ENCODE measurements around the gene VPS13D.
A peak's percentile ranks its signal among the peaks of the same experiment; 100 is the strongest.

The VPS13D gene

DNA sequence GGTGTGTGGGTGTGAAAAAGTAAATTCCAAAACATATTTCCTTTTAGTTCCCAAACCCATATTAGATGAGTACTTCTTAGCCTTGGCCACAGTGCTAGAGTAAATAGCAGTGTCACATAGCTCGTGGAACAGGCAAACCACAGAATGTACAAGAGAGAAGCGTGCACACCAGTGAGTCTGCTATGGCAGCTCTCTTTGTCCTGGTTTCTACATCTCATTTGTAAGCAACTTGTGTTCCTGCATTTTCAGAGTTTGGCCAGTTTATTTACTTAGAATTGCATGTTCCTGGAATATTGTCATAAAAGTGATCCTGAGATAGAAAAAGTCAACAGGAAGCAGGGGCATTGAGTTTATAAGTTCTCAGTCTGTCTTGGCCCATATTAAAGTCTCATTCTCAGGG is 246.1 kb downstream of the VPS13D start:
- Histone ChIP-seq H3K9me3 (ENCODE audit: insufficient read depth, low read length) (peaks cover 10% of the 10 kb centered on the region; the same call in 1 of the 2 replicates), H3K9ac (ENCODE audit: insufficient read length, low read depth) (no peak overlapping the region), H3K4me3 (ENCODE audit: insufficient read length, low read depth) (no peak overlapping the region), H3K36me3 (ENCODE audit: insufficient read depth, insufficient read length, low read length) (no peaks in the 10 kb centered on the region), H3K4me1 (ENCODE audit: insufficient read depth, insufficient read length) (peaks cover 7% of the 10 kb centered on the region), H3K27me3 (ENCODE audit: insufficient read depth, insufficient read length) (no peaks in the 10 kb centered on the region)
- no peak for DNase-seq (ENCODE audit: low read depth, low spot score)
- no peak for TF ChIP-seq YY1 (IDR thresholded peaks at IDR 0.05; ENCODE audit: insufficient read depth, insufficient read length)
- TF ChIP-seq SUZ12 (IDR thresholded peaks at IDR 0.05; ENCODE audit: extremely low read depth, insufficient read depth, insufficient read length) = no peak
- no peak for TF ChIP-seq ZNF274 (IDR thresholded peaks at IDR 0.05; ENCODE audit: low read depth, low read length)

DNA sequence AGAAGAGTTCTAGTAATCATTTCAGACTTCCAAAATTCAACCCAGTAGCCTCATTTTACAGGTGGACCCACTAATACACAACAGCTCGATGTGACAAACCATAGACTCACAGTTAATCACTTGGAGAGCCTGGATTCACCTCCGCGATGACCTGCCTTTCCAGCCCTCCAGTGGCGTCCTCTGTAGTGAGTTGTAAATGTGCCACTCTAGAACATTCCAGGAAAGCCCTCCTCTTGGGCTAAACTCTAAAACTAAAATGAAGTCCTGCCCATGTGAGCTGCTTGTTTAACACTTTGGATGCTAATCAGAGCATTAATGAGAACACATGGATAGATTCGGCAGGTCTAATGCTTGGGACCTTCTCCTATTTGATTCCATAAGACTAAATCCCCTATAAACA is 247.5 kb downstream of the VPS13D start:
- no peak for DNase-seq (ENCODE audit: low read depth, low spot score)
- H3K4me3 ChIP-seq (ENCODE audit: insufficient read length, low read depth) = no peak overlapping the region
- H3K27me3 ChIP-seq (ENCODE audit: insufficient read depth, insufficient read length) = no peaks in the 10 kb centered on the region
- H3K4me1 ChIP-seq (ENCODE audit: insufficient read depth, insufficient read length) = peaks cover 11% of the 10 kb centered on the region
- no peak for TF ChIP-seq ZNF274 (IDR thresholded peaks at IDR 0.05; ENCODE audit: low read depth, low read length)
- no peak for TF ChIP-seq YY1 (IDR thresholded peaks at IDR 0.05; ENCODE audit: insufficient read depth, insufficient read length)
- no peak for TF ChIP-seq SUZ12 (IDR thresholded peaks at IDR 0.05; ENCODE audit: extremely low read depth, insufficient read depth, insufficient read length)
- H3K36me3 ChIP-seq (ENCODE audit: insufficient read depth, insufficient read length, low read length) = no peaks in the 10 kb centered on the region
- H3K9me3 ChIP-seq (ENCODE audit: insufficient read depth, low read length) = peaks cover 10% of the 10 kb centered on the region; the same call in 1 of the 2 replicates
- H3K9ac ChIP-seq (ENCODE audit: insufficient read length, low read depth) = no peak overlapping the region

DNA sequence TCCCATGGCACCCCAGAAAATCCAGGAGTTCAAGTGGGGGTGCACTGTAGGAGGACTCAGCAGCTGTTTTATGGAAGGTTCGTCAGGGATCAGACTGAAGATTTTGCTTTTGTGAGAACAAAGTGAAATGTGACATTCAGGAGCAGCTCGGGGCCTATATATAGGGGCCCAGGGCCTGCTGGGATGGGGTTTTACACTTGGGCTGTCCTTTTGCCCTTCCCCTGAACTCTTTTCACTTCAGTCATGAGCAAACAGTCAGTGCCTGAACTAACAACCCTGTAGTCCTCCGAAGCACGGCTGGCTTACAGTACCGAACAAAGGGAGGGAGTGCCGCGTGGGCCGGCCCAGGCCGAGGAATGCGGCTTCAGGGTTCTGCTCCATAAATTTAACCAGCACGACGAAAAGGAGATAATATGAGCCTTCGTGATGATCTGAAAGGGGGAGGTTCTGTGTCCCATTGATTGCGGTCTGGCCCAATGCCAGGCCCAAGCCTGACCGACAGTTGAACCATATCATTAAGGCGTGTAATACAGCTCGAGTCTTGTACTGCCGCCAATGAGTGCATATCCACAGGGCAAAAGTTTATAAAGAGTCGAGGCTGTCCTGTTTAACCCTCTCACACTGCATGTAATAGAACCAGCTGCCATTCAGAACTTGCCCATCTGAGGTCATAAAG is 248.2 kb downstream of the VPS13D start:
- no peak overlapping the region for H3K9ac ChIP-seq (ENCODE audit: insufficient read length, low read depth)
- TF ChIP-seq SUZ12 (IDR thresholded peaks at IDR 0.05; ENCODE audit: extremely low read depth, insufficient read depth, insufficient read length) (no peak), ZNF274 (IDR thresholded peaks at IDR 0.05; ENCODE audit: low read depth, low read length) (no peak), YY1 (IDR thresholded peaks at IDR 0.05; ENCODE audit: insufficient read depth, insufficient read length) (no peak)
- H3K4me3 ChIP-seq (ENCODE audit: insufficient read length, low read depth) = no peak overlapping the region
- H3K9me3 ChIP-seq (ENCODE audit: insufficient read depth, low read length) = peaks cover 10% of the 10 kb centered on the region; the same call in 1 of the 2 replicates
- H3K4me1 ChIP-seq (ENCODE audit: insufficient read depth, insufficient read length) = peaks cover 11% of the 10 kb centered on the region
- H3K36me3 ChIP-seq (ENCODE audit: insufficient read depth, insufficient read length, low read length) = no peaks in the 10 kb centered on the region
- H3K27me3 ChIP-seq (ENCODE audit: insufficient read depth, insufficient read length) = no peaks in the 10 kb centered on the region
- no peak for DNase-seq (ENCODE audit: low read depth, low spot score)

DNA sequence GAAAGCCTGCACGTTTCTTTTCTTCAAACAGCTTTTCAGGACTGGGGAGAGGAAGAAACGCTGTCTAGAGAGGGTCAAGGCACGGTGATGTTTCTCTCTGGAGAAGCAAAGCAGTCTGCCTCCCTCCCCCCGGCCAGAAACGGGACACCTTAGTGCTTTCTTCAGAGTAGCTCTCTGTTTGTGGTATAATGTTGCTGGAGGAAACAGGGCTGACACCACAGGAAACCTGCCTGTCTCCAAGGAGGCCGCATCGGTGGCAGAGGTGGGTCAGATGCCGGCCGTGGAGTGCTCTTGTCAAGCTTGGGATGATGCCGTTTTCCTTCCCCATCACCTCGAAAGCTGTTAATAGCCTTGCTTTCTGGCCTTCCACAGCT is 248.8 kb downstream of the VPS13D start:
- peaks cover 11% of the 10 kb centered on the region for H3K4me1 ChIP-seq (ENCODE audit: insufficient read depth, insufficient read length)
- H3K4me3 ChIP-seq (ENCODE audit: insufficient read length, low read depth) = no peak overlapping the region
- no peaks in the 10 kb centered on the region for H3K36me3 ChIP-seq (ENCODE audit: insufficient read depth, insufficient read length, low read length)
- H3K27me3 ChIP-seq (ENCODE audit: insufficient read depth, insufficient read length) = no peaks in the 10 kb centered on the region
- peaks cover 8% of the 10 kb centered on the region; the same call in 1 of the 2 replicates for H3K9me3 ChIP-seq (ENCODE audit: insufficient read depth, low read length)
- TF ChIP-seq SUZ12 (IDR thresholded peaks at IDR 0.05; ENCODE audit: extremely low read depth, insufficient read depth, insufficient read length) (no peak), YY1 (IDR thresholded peaks at IDR 0.05; ENCODE audit: insufficient read depth, insufficient read length) (no peak), ZNF274 (IDR thresholded peaks at IDR 0.05; ENCODE audit: low read depth, low read length) (no peak)
- no peak overlapping the region for H3K9ac ChIP-seq (ENCODE audit: insufficient read length, low read depth)
- no peak for DNase-seq (ENCODE audit: low read depth, low spot score)

DNA sequence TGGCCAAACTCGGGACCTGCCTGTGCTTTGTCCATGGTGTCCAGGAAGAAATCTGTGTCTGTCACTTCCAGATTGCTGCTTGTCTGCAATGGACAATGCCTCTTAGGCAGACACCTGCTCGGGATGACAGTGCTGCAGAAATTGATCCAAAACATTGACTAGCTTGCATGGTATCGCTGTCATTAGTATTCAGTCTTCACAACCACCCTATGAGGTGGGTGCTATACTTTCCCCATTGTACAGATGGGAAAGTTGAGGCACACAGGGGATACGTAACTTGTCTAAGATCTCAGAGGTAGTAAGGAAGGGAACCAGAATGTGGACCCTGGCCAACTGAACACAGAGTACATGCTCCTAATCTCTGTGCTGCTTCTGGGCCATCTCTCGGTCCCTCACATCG is 249.5 kb downstream of the VPS13D start:
- H3K9ac ChIP-seq (ENCODE audit: insufficient read length, low read depth) = no peak overlapping the region
- no peak overlapping the region for H3K4me3 ChIP-seq (ENCODE audit: insufficient read length, low read depth)
- 0 out of 2 replicates have a peak, but pooled peaks cover 1% of the 10 kb centered on the region for H3K9me3 ChIP-seq (ENCODE audit: insufficient read depth, low read length)
- H3K4me1 ChIP-seq (ENCODE audit: insufficient read depth, insufficient read length) = peaks cover 11% of the 10 kb centered on the region
- H3K36me3 ChIP-seq (ENCODE audit: insufficient read depth, insufficient read length, low read length) = no peaks in the 10 kb centered on the region
- no peak for DNase-seq (ENCODE audit: low read depth, low spot score)
- TF ChIP-seq ZNF274 (IDR thresholded peaks at IDR 0.05; ENCODE audit: low read depth, low read length) (no peak), SUZ12 (IDR thresholded peaks at IDR 0.05; ENCODE audit: extremely low read depth, insufficient read depth, insufficient read length) (no peak), YY1 (IDR thresholded peaks at IDR 0.05; ENCODE audit: insufficient read depth, insufficient read length) (no peak)
- H3K27me3 ChIP-seq (ENCODE audit: insufficient read depth, insufficient read length) = no peaks in the 10 kb centered on the region

DNA sequence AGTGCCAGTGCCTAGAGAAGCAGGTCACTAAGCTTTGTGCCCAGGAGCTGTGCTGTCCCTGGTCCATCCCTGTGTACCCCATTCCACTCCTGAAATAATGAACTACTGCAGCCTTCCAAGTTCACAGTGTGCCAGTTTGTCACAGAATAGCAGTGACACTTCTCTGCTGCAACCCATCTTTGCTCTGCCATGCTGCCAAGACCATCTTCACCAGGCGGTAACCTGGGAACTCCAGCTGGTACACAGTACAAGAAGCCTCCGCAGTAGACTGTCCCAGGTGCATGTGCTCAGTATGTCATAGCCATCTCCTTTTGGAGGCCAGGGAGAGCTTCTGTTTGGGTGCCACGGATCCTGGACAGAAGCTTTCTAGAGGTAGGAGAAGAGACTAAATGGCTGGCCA is 250.2 kb downstream of the VPS13D start:
- Histone ChIP-seq H3K36me3 (ENCODE audit: insufficient read depth, insufficient read length, low read length) (no peaks in the 10 kb centered on the region), H3K4me3 (ENCODE audit: insufficient read length, low read depth) (no peak overlapping the region), H3K4me1 (ENCODE audit: insufficient read depth, insufficient read length) (peaks cover 11% of the 10 kb centered on the region), H3K27me3 (ENCODE audit: insufficient read depth, insufficient read length) (no peaks in the 10 kb centered on the region), H3K9me3 (ENCODE audit: insufficient read depth, low read length) (no peaks in the 10 kb centered on the region), H3K9ac (ENCODE audit: insufficient read length, low read depth) (no peak overlapping the region)
- DNase-seq (ENCODE audit: low read depth, low spot score) = no peak
- TF ChIP-seq YY1 (IDR thresholded peaks at IDR 0.05; ENCODE audit: insufficient read depth, insufficient read length) (no peak), ZNF274 (IDR thresholded peaks at IDR 0.05; ENCODE audit: low read depth, low read length) (no peak), SUZ12 (IDR thresholded peaks at IDR 0.05; ENCODE audit: extremely low read depth, insufficient read depth, insufficient read length) (no peak)

DNA sequence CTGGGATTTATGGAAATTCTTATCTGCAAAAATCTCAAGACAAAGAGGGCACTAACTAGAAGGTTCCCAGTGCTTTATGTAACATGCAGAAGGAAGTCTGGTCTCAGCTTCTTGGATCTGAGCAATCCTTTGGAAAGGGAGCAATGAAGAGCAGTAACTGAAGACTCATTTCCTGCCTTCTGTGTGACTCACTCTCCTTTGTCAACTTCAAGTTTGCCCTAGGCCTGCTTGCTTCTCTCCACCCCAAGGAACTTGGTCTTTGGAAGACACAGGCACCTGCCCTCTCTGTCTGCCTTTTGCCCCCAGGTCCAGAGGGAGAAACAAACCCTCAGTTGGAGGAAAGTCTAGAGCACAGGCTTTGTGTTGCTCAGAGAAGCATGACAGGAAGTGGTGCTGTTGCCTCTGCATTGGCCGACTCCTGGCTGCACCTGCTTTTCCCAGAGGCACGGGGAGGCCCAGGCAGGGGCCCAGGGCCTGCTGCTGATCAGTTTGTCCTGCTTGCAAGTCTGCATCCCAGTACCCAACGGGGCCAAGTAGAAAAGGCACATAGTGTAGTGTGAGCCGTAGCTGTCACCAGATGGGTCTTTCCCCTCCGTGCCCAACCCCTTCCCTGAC is 251.0 kb downstream of the VPS13D start:
- no peak overlapping the region for H3K4me3 ChIP-seq (ENCODE audit: insufficient read length, low read depth)
- DNase-seq (ENCODE audit: low read depth, low spot score) = peak; percentile 9
- H3K4me1 ChIP-seq (ENCODE audit: insufficient read depth, insufficient read length) = peaks cover 11% of the 10 kb centered on the region
- H3K27me3 ChIP-seq (ENCODE audit: insufficient read depth, insufficient read length) = no peaks in the 10 kb centered on the region
- no peaks in the 10 kb centered on the region for H3K9me3 ChIP-seq (ENCODE audit: insufficient read depth, low read length)
- no peak overlapping the region for H3K9ac ChIP-seq (ENCODE audit: insufficient read length, low read depth)
- no peak for TF ChIP-seq ZNF274 (IDR thresholded peaks at IDR 0.05; ENCODE audit: low read depth, low read length)
- no peak for TF ChIP-seq YY1 (IDR thresholded peaks at IDR 0.05; ENCODE audit: insufficient read depth, insufficient read length)
- TF ChIP-seq SUZ12 (IDR thresholded peaks at IDR 0.05; ENCODE audit: extremely low read depth, insufficient read depth, insufficient read length) = no peak
- no peaks in the 10 kb centered on the region for H3K36me3 ChIP-seq (ENCODE audit: insufficient read depth, insufficient read length, low read length)

Measured in NT2/D1 (cell line).